B cell (primary cell): ENCODE measurements around the gene TECTB. TPM values are rescaled to one million over a fixed set of nuclear protein-coding genes. Genes with fewer than 3 reads are reported as not detected.

Experiments
- ATAC-seq: fragments of 200-7000 bp; cut with Tn5 transposase; one replicate; pipeline ENCODE4 v1.10.0; 2021; ENCODE audit warnings: low read depth, mild to moderate bottlenecking, moderate number of reproducible peaks, moderate library complexity
- CTCF ChIA-PET: fragments of 350-600 bp; sonication (Branson Sonifier 250); formaldehyde crosslinking; loops from one replicate; lab custom pipeline; 2021; ENCODE audit warnings: antibody characterized with exemption, inconsistent platforms; lab: Charles Lee
- POLR2A ChIA-PET: fragments of 350-600 bp; sonication (Branson Sonifier 250); formaldehyde crosslinking; loops from one replicate; lab custom pipeline; 2021; ENCODE audit warnings: antibody characterized with exemption; lab: Charles Lee
- DNase-seq: peaks from one replicate; pipeline ENCODE4 v3.0.0; 2013
- H2AFZ ChIP-seq: 2 replicates; pipeline ENCODE4 v1.6.1; 2012; ENCODE audit warnings: mild to moderate bottlenecking, low read depth, low read length; ENCODE audit not compliant: insufficient read depth, poor library complexity, severe bottlenecking
- H3K27ac ChIP-seq, 2 donors: 1 replicate in 1 of 2; 2 replicates in 1 of 2; pipeline ENCODE4 v1.5.1; 2012 to 2013; ENCODE audit warnings: low read length in 2 of 2, mild to moderate bottlenecking in 2 of 2, moderate library complexity in 1 of 2
- H3K27me3 ChIP-seq, 4 experiments: fragments of 200-600 bp in 1 of 4; sonication (generic) in 1 of 4; replicated peaks in 1 of 4; 1 replicate in 2 of 4; 2 replicates in 2 of 4; pipeline versions ENCODE4 v1.6.1 to v1.7.0; 2013 to 2016; ENCODE audit warnings: low read length in 3 of 4, mild to moderate bottlenecking in 2 of 4, mixed read lengths in 1 of 4, moderate library complexity in 1 of 4; ENCODE audit not compliant: insufficient read depth in 4 of 4, control insufficient read depth in 3 of 4; ENCODE audit errors: control extremely low read depth in 1 of 4
- H3K36me3 ChIP-seq, 2 experiments: replicated peaks in 1 of 2; 1 replicate in 1 of 2; 2 replicates in 1 of 2; pipeline versions ENCODE4 v1.6.1 to v1.7.1; 2013; ENCODE audit warnings: low read length in 1 of 2; ENCODE audit not compliant: insufficient read depth in 2 of 2, control insufficient read depth in 1 of 2; ENCODE audit errors: control extremely low read depth in 1 of 2, extremely low read depth in 1 of 2
- H3K4me1 ChIP-seq, 2 donors: fragments of 200-600 bp in 1 of 2; sonication (generic) in 1 of 2; 1 replicate in 1 of 2; 2 replicates in 1 of 2; pipeline versions ENCODE4 v1.5.1 to v1.6.1; 2013 to 2017; ENCODE audit warnings: low read length in 2 of 2; ENCODE audit not compliant: control insufficient read depth in 2 of 2, insufficient read depth in 2 of 2
- H3K4me2 ChIP-seq: replicated peaks from 2 replicates; pipeline ENCODE3; 2012; ENCODE audit warnings: mild to moderate bottlenecking, low read depth, low read length; ENCODE audit not compliant: poor library complexity, severe bottlenecking
- H3K4me3 ChIP-seq, 5 experiments: fragments of 200-600 bp in 1 of 5; sonication (generic) in 1 of 5; 1 replicate in 3 of 5; 2 replicates in 2 of 5; pipeline versions ENCODE4 v1.5.1 to v1.7.0; 2011 to 2016; ENCODE audit warnings: low read length in 4 of 5, mild to moderate bottlenecking in 4 of 5, low read depth in 2 of 5, control low read depth in 1 of 5, moderate library complexity in 1 of 5; ENCODE audit not compliant: insufficient read depth in 1 of 5; ENCODE audit errors: control extremely low read depth in 1 of 5, extremely low read depth in 1 of 5
- H3K79me2 ChIP-seq: fragments of 200-600 bp; sonication (generic); one replicate; pipeline ENCODE4 v1.6.0; 2016; ENCODE audit warnings: low read length; ENCODE audit not compliant: control insufficient read depth, insufficient read depth
- H3K9ac ChIP-seq: fragments of 200-600 bp; sonication (generic); 2 replicates; pipeline ENCODE4 v1.6.1; 2017; ENCODE audit warnings: mild to moderate bottlenecking, low read length, moderate library complexity
- H3K9me3 ChIP-seq, 3 donors: one replicate each; pipeline versions ENCODE4 v1.6.1 to v1.7.1; 2013; ENCODE audit warnings: low read length in 2 of 3; ENCODE audit not compliant: control insufficient read depth in 2 of 3, insufficient read depth in 1 of 3; ENCODE audit errors: control extremely low read depth in 1 of 3
- H4K20me1 ChIP-seq: 2 replicates; pipeline ENCODE4 v1.6.0; 2012; ENCODE audit warnings: mild to moderate bottlenecking, low read length; ENCODE audit not compliant: insufficient read depth, control insufficient read depth, poor library complexity, severe bottlenecking
- H3K27ac Mint-ChIP-seq: one replicate; pipeline ENCODE4 v1.8.0; 2021; ENCODE audit warnings: mixed read lengths
- H3K27me3 Mint-ChIP-seq: one replicate; pipeline ENCODE4 v1.8.0; 2021; ENCODE audit warnings: mixed read lengths
- H3K4me1 Mint-ChIP-seq: one replicate; pipeline ENCODE4 v1.8.0; 2021; ENCODE audit warnings: mixed read lengths
- H3K4me3 Mint-ChIP-seq: one replicate; pipeline ENCODE4 v1.8.0; 2021; ENCODE audit warnings: mixed read lengths
- H3K9me3 Mint-ChIP-seq: one replicate; pipeline ENCODE4 v1.8.0; 2022; ENCODE audit warnings: mixed read lengths; ENCODE audit not compliant: insufficient read depth
- EZH2 ChIP-seq: IDR thresholded peaks from 2 replicates; pipeline ENCODE4 v1.6.1; 2012; ENCODE audit warnings: borderline replicate concordance, low read depth, mild to moderate bottlenecking, moderate library complexity, low read length; ENCODE audit not compliant: insufficient read depth, poor library complexity, severe bottlenecking
- WGBS: methylation state at CpG from one replicate; pipeline ENCODE4 v1.1.5; 2013; ENCODE audit warnings: missing lambda C conversion rate; ENCODE audit not compliant: insufficient coverage; 5-methylcytosine and 5-hydroxymethylcytosine counted together
- intact Hi-C: fragments of 100-400 bp; cut with micrococcal nuclease; formaldehyde crosslinking; loops from one replicate; pipeline ENCODE4 v1.10.0; 2022
- polyA plus RNA-seq: library from polyadenylated mRNA; depleted of rRNA; stranded (reverse); fragments of >200 nt; gene quantifications from 2 replicates; pipeline ENCODE4 v1.2.3, GENCODE V29; 2012
- total RNA-seq, 2 donors: library from RNA; stranded (reverse); fragments of 120-200 nt in 1 of 2; gene quantifications; 1 replicate in 1 of 2; 2 replicates in 1 of 2; pipeline versions ENCODE4 v1.2.3 to v1.2.4, GENCODE V29; 2013 to 2022
- TF ChIP-seq, protein P1 (sequence below): fragments of 200-600 bp; IDR thresholded peaks from one replicate; pipeline ENCODE4 v1.8.0; 2022; ENCODE audit warnings: antibody characterized with exemption, mild to moderate bottlenecking

Gene TECTB
- total and polyA plus RNA-seq, 2 donors (not counting 1 experiment from before 2014, with no cell fraction given), result not detected

DNA sequence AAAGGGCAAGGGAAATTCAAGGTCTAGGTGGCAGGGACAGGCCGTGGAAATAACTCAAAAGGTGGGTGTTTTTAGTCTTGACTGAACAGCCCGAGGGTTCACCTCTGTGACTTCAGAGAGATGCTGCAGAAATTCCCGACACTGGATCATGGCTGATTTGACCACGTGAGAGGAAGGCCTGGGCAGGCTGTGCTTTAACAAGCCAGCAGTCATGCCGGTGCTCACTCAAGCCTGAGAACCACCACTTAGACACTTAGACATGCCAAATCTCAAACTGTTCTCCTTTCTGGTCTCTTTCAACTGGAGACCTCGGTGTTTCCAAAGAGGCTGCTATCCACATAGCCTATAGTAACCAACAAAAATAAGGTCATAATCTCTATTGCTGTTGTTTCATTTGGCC is 15.4 kb downstream of the TECTB start:
- H3K27ac ChIP-seq, result no peak overlapping the region
- no peak overlapping the region for H3K9ac ChIP-seq
- no peaks in the 10 kb centered on the region for H3K27me3 ChIP-seq
- Mint-ChIP-seq H3K27ac (no peak overlapping the region), H3K9me3 (no peaks in the 10 kb centered on the region), H3K4me3 (no peak overlapping the region), H3K4me1 (no peaks in the 10 kb centered on the region), H3K27me3 (peaks cover 5% of the 10 kb centered on the region)
- no peak for TF ChIP-seq EZH2
- TF ChIP-seq, protein P1, sequence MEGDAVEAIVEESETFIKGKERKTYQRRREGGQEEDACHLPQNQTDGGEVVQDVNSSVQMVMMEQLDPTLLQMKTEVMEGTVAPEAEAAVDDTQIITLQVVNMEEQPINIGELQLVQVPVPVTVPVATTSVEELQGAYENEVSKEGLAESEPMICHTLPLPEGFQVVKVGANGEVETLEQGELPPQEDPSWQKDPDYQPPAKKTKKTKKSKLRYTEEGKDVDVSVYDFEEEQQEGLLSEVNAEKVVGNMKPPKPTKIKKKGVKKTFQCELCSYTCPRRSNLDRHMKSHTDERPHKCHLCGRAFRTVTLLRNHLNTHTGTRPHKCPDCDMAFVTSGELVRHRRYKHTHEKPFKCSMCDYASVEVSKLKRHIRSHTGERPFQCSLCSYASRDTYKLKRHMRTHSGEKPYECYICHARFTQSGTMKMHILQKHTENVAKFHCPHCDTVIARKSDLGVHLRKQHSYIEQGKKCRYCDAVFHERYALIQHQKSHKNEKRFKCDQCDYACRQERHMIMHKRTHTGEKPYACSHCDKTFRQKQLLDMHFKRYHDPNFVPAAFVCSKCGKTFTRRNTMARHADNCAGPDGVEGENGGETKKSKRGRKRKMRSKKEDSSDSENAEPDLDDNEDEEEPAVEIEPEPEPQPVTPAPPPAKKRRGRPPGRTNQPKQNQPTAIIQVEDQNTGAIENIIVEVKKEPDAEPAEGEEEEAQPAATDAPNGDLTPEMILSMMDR, result no peak
- POLR2A ChIA-PET, result no interaction called here
- intact Hi-C loops, result no loop called here
- no peak overlapping the region for H3K4me2 ChIP-seq
- no peaks in the 10 kb centered on the region for H4K20me1 ChIP-seq
- WGBS, result 86% methylated on average over 5 of the region's 6 CpGs
- H3K36me3 ChIP-seq, result no peaks in the 10 kb centered on the region
- CTCF ChIA-PET, result no interaction called here
- no peaks in the 10 kb centered on the region for H3K79me2 ChIP-seq
- H3K4me1 ChIP-seq, result no peaks in the 10 kb centered on the region
- no peaks in the 10 kb centered on the region for H3K9me3 ChIP-seq
- no peak overlapping the region for H2AFZ ChIP-seq
- no peak overlapping the region for H3K4me3 ChIP-seq
- DNase-seq (no peak), ATAC-seq (no peak)

DNA sequence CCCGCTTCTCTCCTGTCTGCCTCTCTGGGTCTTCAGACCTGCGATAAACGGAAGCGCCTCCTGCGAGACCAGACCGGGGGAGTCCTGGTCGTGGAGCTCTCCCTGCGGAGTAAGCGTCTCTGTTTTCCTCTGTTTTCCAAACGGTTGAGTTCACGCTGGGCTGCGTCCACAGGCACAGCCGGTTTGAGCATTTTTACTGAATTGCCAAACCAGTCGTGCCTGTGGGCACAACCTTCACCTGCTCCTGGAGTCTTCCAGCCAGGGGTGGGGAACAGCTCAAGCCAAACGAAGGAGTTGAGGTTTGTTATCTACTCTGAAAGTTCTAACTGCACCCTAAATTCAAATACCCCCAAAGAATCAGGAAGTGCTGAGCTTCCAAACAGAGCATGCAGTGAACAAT is 16.3 kb downstream of the TECTB start:
- Histone ChIP-seq H2AFZ (no peak overlapping the region), H3K9me3 (no peaks in the 10 kb centered on the region), H3K4me3 (no peak overlapping the region), H3K4me1 (no peaks in the 10 kb centered on the region), H3K79me2 (no peaks in the 10 kb centered on the region), H3K9ac (no peak overlapping the region), H3K36me3 (no peaks in the 10 kb centered on the region), H3K4me2 (no peak overlapping the region), H3K27ac (no peak overlapping the region), H3K27me3 (no peaks in the 10 kb centered on the region), H4K20me1 (no peaks in the 10 kb centered on the region)
- no peaks in the 10 kb centered on the region for H3K4me1 Mint-ChIP-seq
- no peak for ATAC-seq
- H3K4me3 Mint-ChIP-seq, result no peak overlapping the region
- no peaks in the 10 kb centered on the region for H3K9me3 Mint-ChIP-seq
- 81% methylated on average over 14 of the region's 15 CpGs for WGBS
- TF ChIP-seq EZH2, result no peak
- TF ChIP-seq, protein P1, result no peak
- peaks cover 5% of the 10 kb centered on the region for H3K27me3 Mint-ChIP-seq
- POLR2A ChIA-PET, result no interaction called here
- CTCF ChIA-PET, result interaction anchor here (0.6 to 1.0 kb wide), 2 partner anchors 13 to 90 kb away, joined by 3 read pairs; no protein-coding TSS in a partner anchor
- DNase-seq, result no peak
- no peak overlapping the region for H3K27ac Mint-ChIP-seq
- intact Hi-C loops, result no loop called here
